ENCODE results near the gene EFNB2. TPM values are rescaled to one million over a fixed set of nuclear protein-coding genes. Genes with fewer than 3 reads are reported as not detected.

EFNB2 gene
- total RNA-seq, 2 experiments from 2014 or later: 0.14 TPM; not detected in 1

DNA sequence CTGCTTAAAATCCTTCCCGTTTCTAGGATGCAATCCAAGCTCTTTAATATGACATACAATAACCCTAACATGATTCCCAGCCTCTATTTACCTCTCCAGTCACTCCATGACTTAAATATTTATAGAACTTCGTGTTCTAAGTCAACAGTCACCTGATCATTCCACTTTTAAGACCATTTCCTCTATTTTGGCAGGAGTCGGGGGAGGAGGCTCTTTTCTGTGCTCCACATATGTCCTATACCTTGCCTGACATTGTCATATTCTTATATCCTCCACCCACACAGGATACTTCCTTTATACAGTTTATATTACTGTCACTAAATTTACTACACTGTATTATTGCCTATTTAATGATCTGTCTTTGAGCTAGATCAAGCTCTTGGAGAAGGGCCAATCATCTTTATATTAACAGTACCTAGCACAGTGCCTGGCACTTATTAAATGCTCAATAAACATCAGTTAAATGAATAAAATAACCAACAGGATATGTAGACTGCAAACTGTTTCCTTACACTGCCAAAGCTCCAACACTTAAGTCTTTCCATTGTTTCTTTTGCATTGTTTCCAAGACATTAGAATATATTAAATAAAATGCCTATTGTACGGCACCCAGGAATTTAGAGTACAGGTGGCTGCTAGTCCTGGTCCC is 29.8 kb upstream of the EFNB2 start:
- CTCF ChIA-PET: interaction anchor here (0.7 to 5.3 kb wide), 3 partner anchors 12 to 55 kb away, joined by 3 to 36 read pairs (median 3); partner anchors contain the start of gene EFNB2
- no peak for DNase-seq
- peaks cover 61% of the 10 kb centered on the region for H3K4me1 Mint-ChIP-seq
- no peak for ATAC-seq
- no peaks in the 10 kb centered on the region for H3K9me3 Mint-ChIP-seq (ENCODE audit: low read depth)
- H3K27me3 Mint-ChIP-seq: no peaks in the 10 kb centered on the region
- peak overlapping the region; percentile 69 for H3K27ac Mint-ChIP-seq
- peak overlapping the region; percentile 98 for H3K4me3 Mint-ChIP-seq
- peaks cover 30% of the 10 kb centered on the region for H3K36me3 Mint-ChIP-seq

DNA sequence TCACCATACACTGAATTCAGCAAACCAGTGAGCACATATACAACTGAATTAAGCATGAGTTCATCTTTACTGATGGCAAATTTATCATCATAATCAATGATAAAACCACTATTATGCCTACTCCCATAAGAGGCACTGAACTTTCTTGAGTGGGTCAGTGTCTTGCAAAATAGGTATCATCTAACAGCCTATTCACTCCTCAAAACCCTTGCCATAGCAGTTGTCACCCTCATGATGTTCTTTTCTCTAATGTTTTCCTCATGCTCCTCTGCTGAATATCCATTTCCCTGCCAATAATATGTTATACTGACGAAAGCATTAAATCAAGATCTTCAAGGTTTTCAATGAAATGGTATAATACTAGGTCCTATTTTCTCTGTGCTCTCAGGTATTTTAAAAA is 26.8 kb upstream of the EFNB2 start:
- DNase-seq: no peak
- CTCF ChIA-PET: interaction anchor here (0.9 to 2.8 kb wide), 2 partner anchors 26 to 58 kb away, joined by 3 to 15 read pairs; partner anchors contain the start of gene EFNB2
- Mint-ChIP-seq H3K27me3 (no peaks in the 10 kb centered on the region), H3K36me3 (peaks cover 47% of the 10 kb centered on the region), H3K4me1 (peaks cover 60% of the 10 kb centered on the region), H3K27ac (no peak overlapping the region), H3K4me3 (peak overlapping the region; percentile 19), H3K9me3 (ENCODE audit: low read depth) (no peaks in the 10 kb centered on the region)
- ATAC-seq: no peak

DNA sequence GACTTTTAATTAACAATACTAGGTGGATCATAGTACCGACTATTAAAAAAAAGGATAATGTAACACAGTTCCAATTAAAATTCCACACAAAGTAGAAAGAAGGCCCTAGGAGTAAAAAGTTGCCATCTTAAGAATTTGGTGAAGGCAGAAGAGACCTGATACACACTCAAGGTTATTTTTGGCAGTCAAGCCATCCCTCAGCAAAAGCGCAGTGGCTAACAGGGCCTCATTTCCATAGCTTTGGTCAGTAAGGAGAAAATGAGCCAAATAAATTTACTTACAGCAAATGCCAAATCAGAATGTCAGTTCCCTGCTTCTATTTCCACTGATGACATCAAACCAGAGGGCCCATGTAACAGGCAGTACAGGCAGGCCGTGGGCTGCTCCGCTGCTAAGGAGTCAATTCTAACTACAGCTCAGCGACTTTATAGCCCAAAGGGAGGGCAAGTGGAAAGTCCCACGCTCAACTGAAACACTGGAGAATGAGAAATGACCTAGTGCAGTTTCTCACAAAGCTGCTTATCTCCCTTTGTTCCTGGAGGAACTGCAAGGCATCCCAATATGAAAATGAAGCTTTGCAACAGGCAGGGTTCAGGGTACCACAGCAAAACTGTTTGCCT is 26.2 kb upstream of the EFNB2 start:
- Mint-ChIP-seq H3K4me3 (peak overlapping the region; percentile 19), H3K4me1 (peaks cover 58% of the 10 kb centered on the region), H3K9me3 (ENCODE audit: low read depth) (no peaks in the 10 kb centered on the region), H3K27ac (no peak overlapping the region), H3K27me3 (no peaks in the 10 kb centered on the region), H3K36me3 (peaks cover 49% of the 10 kb centered on the region)
- CTCF ChIA-PET: interaction anchor here (0.9 to 2.8 kb wide), 2 partner anchors 25 to 58 kb away, joined by 3 to 15 read pairs; partner anchors contain the start of gene EFNB2
- DNase-seq (peak; percentile 58), ATAC-seq (peak; percentile 66)

DNA sequence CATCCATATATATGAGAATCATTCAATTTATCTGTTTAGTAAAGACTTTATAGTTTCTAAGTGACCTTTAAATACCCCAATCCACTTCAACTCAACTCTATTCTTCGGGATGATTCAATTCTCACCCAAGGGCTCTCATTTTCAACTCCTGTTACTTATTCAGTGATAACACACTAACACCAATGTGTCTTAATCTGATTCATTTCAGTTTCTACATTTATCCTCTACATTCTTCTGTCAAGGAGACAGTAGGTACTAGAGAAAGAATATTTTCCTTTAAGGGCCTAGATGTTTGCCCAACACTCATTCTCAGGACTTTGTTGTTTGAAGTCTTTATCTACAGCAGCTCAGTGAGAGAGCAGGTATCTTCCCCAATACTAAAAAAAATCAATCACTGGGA is 25.4 kb upstream of the EFNB2 start:
- H3K4me3 Mint-ChIP-seq: no peak overlapping the region

DNA sequence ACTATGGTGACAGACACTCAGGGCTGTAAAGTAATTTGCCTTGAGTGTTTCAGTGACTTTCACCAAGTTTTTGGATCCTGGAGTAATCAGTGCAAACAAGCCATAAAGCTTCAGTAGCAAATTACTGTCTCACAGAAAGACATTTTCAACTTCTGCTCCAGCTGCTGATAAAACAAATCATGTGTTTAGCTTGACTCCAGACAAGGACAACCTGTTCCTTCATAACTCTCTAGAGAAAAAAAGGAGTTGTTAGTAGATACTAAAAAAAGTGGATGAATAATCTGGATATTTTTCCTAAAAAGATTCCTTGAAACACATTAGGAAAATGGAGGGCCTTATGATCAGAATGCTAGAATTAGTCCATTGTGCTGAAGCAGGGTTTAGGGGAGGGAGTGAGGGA is 23.1 kb upstream of the EFNB2 start:
- H3K36me3 Mint-ChIP-seq: peaks cover 57% of the 10 kb centered on the region
- H3K4me1 Mint-ChIP-seq: peaks cover 44% of the 10 kb centered on the region
- no peak overlapping the region for H3K27ac Mint-ChIP-seq
- H3K4me3 Mint-ChIP-seq: no peak overlapping the region
- H3K27me3 Mint-ChIP-seq: no peaks in the 10 kb centered on the region
- ATAC-seq (no peak), DNase-seq (no peak)
- no peaks in the 10 kb centered on the region for H3K9me3 Mint-ChIP-seq (ENCODE audit: low read depth)
- CTCF ChIA-PET: interaction anchor here (1.3 to 2.6 kb wide), 2 partner anchors 22 to 26 kb away, joined by 3 to 9 read pairs; no protein-coding TSS in a partner anchor

More for the DNA sequence above, 25.4 kb upstream of the EFNB2 start:
- CTCF ChIA-PET: interaction anchor here (2.8 kb wide), 1 partner anchor 25 kb away, joined by 15 read pairs; the partner anchor contains the start of gene EFNB2
- peak overlapping the region; percentile 34 for H3K27ac Mint-ChIP-seq
- ATAC-seq (peak; percentile 43), DNase-seq (no peak)
- peaks cover 54% of the 10 kb centered on the region for H3K4me1 Mint-ChIP-seq
- H3K36me3 Mint-ChIP-seq: peaks cover 48% of the 10 kb centered on the region
- H3K27me3 Mint-ChIP-seq: no peaks in the 10 kb centered on the region
- no peaks in the 10 kb centered on the region for H3K9me3 Mint-ChIP-seq (ENCODE audit: low read depth)

DNA sequence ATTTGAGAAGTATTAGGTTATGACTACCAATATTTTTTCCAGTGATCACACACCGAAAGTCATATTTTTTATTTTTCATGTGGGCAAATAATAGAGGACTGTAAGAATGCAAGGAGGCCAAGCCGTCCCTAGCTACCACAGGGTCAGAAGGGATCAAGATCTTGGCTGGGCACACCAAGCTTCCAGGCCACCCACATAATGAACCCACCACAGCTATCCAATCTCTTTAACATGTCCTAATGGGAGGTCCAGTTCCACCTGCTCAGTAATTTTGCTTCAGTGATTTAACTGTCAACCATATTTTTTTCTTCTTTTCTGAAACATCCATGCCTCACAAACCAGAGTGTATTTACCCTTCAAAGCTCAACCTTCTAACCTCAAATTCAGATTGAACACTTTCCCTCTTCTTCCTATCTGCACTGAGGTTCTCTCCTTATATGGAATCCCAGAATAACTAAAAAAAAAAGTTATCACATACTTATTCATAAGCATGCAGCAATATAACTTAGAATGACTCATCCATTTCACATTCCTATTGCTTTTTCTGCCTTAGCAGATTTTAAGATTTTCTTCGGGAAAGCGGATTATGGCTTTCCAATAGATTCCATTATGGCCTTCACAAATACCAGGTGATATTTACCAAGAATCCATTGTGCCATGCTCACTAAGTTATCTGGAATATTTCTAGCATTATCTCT is 20.3 kb upstream of the EFNB2 start:
- ATAC-seq (no peak), DNase-seq (no peak)
- Mint-ChIP-seq H3K27ac (no peak overlapping the region), H3K4me1 (peaks cover 37% of the 10 kb centered on the region), H3K4me3 (no peak overlapping the region), H3K27me3 (no peaks in the 10 kb centered on the region), H3K9me3 (ENCODE audit: low read depth) (no peaks in the 10 kb centered on the region), H3K36me3 (peaks cover 64% of the 10 kb centered on the region)
- CTCF ChIA-PET: no interaction called here

DNA sequence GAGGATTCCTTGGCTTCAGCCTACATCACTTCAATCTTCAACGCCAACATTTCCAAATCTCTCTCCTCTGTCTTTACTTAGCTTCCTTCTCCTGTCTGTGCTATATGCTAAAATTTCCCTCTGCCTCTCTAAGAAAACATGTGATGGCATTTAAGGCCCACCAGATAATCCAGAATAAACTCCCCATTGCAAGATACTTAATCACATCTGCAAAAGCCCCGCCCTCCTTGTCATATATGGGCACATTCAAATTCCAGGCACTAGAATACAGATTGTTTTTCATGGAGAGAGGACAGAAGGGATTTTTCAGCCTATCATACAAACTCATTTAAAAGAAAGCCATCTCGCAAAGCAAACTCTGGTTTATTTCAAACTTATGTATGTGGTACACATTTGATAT is 16.3 kb upstream of the EFNB2 start:
- Mint-ChIP-seq H3K27me3 (no peaks in the 10 kb centered on the region), H3K4me3 (no peak overlapping the region), H3K4me1 (peaks cover 35% of the 10 kb centered on the region), H3K9me3 (ENCODE audit: low read depth) (no peaks in the 10 kb centered on the region), H3K27ac (peak overlapping the region; percentile 2), H3K36me3 (peaks cover 51% of the 10 kb centered on the region)
- ATAC-seq: no peak
- CTCF ChIA-PET: no interaction called here
- DNase-seq: no peak

DNA sequence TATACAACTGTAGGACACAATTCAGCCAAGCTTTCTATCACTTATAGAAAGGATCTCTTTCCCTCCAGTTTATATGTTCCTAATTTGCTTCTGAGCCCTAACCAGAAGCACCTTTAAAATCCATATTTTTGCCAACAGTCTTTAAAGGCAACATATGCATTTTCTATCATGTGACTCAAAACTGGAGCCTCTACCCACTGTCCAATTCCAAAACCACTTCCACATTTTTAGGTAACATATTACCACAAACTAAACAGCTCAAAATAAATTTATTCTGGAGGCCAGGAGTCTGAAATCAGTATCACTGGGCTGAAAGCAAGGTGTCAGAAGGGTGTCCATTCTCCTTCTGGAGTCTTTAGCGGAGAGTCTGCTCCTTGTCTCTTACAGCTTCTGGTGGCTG is 15.9 kb upstream of the EFNB2 start:
- Mint-ChIP-seq H3K27ac (peak overlapping the region; percentile 2), H3K9me3 (ENCODE audit: low read depth) (no peaks in the 10 kb centered on the region), H3K27me3 (no peaks in the 10 kb centered on the region), H3K4me1 (peaks cover 35% of the 10 kb centered on the region), H3K4me3 (no peak overlapping the region), H3K36me3 (peaks cover 48% of the 10 kb centered on the region)
- no peak for DNase-seq
- ATAC-seq: no peak
- CTCF ChIA-PET: interaction anchor here (3.0 kb wide), 1 partner anchor 15 kb away, joined by 9 read pairs; the partner anchor contains the start of gene EFNB2

DNA sequence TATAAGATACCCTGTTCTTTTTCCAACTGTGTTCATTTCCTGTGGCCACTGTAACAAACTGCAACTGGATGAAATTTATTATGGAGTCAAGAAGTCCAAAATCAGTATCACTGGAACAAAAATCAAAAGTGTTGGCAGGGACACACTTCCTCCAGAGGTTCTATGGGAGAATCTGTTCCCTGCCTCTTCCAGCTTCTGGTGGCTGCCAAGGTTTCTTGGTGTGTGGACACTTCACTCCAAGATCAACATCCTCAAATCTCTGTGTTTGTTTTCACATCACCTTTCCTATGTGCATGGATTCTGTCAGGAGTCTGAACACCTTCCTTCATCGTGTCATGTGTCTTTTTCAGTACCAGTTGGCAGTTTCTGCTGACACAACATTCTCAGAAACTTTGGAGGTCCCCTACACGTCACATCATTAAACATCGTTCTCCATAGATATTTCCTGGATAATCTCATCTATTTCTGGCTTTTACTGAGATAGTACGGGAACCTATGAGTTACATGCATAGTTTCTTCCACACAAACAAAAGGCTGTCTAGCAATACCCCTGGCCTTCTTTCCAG is 15.2 kb upstream of the EFNB2 start:
- no peak for ATAC-seq
- CTCF ChIA-PET: interaction anchor here (3.0 kb wide), 1 partner anchor 15 kb away, joined by 9 read pairs; the partner anchor contains the start of gene EFNB2

DNA sequence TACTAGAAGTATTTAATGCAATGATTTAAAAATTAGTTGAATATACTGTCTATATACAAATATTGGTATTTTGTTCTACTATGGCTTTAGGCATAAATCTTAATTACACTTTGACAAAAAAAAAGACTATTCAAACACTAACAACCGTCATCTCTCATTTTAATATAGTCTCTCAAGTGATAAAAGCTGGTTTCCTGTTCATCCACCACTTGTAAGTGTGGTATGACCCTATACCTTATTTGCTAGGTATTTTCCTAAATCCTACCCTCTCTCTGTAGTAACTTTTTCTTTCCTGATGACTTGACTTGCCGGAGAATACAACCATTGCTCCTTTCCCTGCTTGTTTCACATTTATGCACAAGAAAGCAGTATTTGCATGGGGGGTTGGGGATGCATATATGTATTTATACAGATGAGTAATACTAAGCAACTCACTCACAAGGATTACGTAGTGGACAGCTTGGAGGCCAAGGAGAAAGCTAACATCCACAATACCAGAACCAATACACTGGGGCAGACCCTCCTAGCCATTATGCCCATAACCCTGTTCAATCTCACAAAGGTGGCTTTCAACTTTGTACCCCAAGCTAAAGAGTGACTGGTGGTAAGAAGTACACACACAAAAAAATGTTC is 12.7 kb upstream of the EFNB2 start:
- no peaks in the 10 kb centered on the region for H3K9me3 Mint-ChIP-seq (ENCODE audit: low read depth)
- ATAC-seq (no peak), DNase-seq (no peak)
- H3K27ac Mint-ChIP-seq: no peak overlapping the region
- H3K4me1 Mint-ChIP-seq: peaks cover 21% of the 10 kb centered on the region
- CTCF ChIA-PET: interaction anchor here (3.0 kb wide), 1 partner anchor 12 kb away, joined by 9 read pairs; the partner anchor contains the start of gene EFNB2
- H3K27me3 Mint-ChIP-seq: no peaks in the 10 kb centered on the region
- H3K36me3 Mint-ChIP-seq: peaks cover 21% of the 10 kb centered on the region
- no peak overlapping the region for H3K4me3 Mint-ChIP-seq

More for the DNA sequence above, 15.2 kb upstream of the EFNB2 start:
- Mint-ChIP-seq H3K36me3 (peaks cover 41% of the 10 kb centered on the region), H3K27me3 (no peaks in the 10 kb centered on the region), H3K4me3 (no peak overlapping the region), H3K27ac (no peak overlapping the region), H3K4me1 (peaks cover 32% of the 10 kb centered on the region), H3K9me3 (ENCODE audit: low read depth) (no peaks in the 10 kb centered on the region)
- no peak for DNase-seq

DNA sequence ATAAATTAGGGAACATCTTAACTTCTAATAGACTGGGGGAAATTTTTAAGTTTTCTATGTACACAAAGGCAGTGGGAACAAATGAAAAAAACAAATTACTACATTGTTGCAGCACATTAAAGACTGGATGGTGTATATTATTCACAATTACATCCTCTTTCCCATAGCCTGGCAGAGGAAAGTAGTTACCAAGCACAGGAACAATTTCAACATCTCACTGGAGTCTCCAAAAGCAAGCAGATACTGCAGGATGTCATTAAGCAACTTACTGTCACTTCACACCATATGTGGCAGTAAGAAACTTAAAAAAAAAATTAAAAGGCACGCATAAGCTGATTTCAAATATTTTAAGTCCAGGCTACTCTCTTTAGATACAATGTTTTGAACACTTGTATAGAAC is 6.4 kb upstream of the EFNB2 start:
- H3K9me3 Mint-ChIP-seq (ENCODE audit: low read depth): no peaks in the 10 kb centered on the region
- ATAC-seq (no peak), DNase-seq (no peak)
- H3K27me3 Mint-ChIP-seq: no peaks in the 10 kb centered on the region
- no peaks in the 10 kb centered on the region for H3K4me1 Mint-ChIP-seq
- peaks cover 11% of the 10 kb centered on the region for H3K36me3 Mint-ChIP-seq
- no peak overlapping the region for H3K27ac Mint-ChIP-seq
- CTCF ChIA-PET: interaction anchor here (0.9 kb wide), 1 partner anchor 43 kb away, joined by 3 read pairs; no protein-coding TSS in a partner anchor
- H3K4me3 Mint-ChIP-seq: no peak overlapping the region

DNA sequence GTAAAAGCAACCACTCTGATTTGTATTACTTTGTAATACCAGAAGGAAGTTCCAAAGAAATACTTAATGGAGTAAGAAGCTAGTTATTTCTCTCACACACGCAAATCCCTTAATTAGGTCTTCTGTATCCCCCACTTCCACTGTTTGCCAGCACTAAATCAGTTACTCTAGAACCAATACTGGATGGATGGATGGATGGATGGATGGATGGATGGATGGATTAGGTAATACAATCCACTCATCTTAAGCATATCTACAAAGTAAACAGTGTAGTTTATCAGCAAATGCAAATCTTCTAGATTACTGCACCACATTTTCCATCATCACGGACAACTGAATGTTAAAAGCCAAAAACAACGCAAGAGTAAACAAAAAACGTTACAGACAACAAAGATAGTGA is 5.2 kb upstream of the EFNB2 start:
- Mint-ChIP-seq H3K4me3 (no peak overlapping the region), H3K27ac (no peak overlapping the region), H3K4me1 (peaks cover 3% of the 10 kb centered on the region), H3K36me3 (peaks cover 11% of the 10 kb centered on the region), H3K9me3 (ENCODE audit: low read depth) (no peaks in the 10 kb centered on the region), H3K27me3 (peaks cover 3% of the 10 kb centered on the region)
- CTCF ChIA-PET: no interaction called here
- ATAC-seq (no peak), DNase-seq (no peak)

DNA sequence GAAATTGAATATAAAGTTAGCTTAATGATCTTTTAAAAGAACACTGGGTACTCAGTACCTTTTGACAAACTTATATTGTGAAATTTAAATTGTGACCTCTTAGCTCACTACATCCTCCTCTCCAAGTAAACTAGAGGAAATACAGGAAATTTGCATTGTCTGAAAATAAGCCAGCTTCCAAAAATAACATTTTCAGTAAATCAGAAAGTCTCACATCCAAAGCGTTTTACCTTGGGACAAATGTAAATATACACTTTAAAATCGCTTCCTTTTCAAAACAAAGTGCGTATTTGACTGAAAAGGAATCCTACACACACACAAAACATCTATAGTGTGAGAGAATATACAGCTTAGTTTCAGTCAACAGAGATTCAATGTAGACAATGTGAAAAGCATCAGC is 2.1 kb upstream of the EFNB2 start:
- H3K27ac Mint-ChIP-seq: no peak overlapping the region
- peaks cover 14% of the 10 kb centered on the region for H3K4me1 Mint-ChIP-seq
- no peaks in the 10 kb centered on the region for H3K9me3 Mint-ChIP-seq (ENCODE audit: low read depth)
- no peak overlapping the region for H3K4me3 Mint-ChIP-seq
- ATAC-seq (no peak), DNase-seq (no peak)
- CTCF ChIA-PET: interaction anchor here (1.7 to 3.4 kb wide), 5 partner anchors 9 to 137 kb away, joined by 4 to 36 read pairs (median 8); partner anchors contain the start of gene ARGLU1
- peaks cover 11% of the 10 kb centered on the region for H3K36me3 Mint-ChIP-seq
- peaks cover 21% of the 10 kb centered on the region for H3K27me3 Mint-ChIP-seq
